ENCODE results near the gene TMEM187.

DNA sequence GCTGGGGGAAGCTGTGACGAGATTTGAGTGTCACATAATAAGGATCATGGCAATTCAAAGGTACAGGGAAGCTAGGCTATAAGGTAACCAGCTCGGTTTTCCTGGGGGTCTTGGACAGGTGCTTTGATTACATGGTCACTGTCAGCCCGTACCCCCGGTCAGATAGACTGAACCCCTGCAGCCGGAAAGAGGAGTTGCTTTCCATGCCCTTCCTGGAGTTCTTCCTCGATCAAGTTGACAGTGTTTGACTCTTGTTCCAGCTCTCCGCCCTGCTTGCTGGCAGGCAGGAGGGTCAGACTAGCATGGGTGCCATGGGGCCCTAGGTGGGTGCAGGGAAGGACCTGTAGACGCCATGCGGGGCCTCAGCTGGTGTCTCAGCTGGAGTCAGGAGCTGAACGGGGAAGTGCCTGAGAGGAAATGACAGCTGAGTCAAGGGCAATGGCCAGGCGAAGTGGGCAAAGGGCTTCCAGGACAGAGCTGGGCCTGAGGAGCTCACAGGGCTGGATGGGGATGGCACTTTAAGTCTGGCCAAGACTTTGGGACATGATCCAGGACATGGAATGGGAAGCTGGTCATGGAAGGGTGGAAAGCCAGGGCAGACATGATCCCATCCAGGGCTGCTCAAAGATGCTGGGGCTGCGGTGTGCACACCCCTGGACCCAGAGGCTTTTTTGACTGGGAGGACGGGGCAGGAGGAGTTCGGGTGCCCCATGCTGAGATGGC, 1.6 kb downstream of the TMEM187 start:
- TF ChIP-seq, protein P1, sequence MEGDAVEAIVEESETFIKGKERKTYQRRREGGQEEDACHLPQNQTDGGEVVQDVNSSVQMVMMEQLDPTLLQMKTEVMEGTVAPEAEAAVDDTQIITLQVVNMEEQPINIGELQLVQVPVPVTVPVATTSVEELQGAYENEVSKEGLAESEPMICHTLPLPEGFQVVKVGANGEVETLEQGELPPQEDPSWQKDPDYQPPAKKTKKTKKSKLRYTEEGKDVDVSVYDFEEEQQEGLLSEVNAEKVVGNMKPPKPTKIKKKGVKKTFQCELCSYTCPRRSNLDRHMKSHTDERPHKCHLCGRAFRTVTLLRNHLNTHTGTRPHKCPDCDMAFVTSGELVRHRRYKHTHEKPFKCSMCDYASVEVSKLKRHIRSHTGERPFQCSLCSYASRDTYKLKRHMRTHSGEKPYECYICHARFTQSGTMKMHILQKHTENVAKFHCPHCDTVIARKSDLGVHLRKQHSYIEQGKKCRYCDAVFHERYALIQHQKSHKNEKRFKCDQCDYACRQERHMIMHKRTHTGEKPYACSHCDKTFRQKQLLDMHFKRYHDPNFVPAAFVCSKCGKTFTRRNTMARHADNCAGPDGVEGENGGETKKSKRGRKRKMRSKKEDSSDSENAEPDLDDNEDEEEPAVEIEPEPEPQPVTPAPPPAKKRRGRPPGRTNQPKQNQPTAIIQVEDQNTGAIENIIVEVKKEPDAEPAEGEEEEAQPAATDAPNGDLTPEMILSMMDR (conservative IDR thresholded peaks at IDR 0.05): no peak
- no peak for TF ChIP-seq ZFX (IDR thresholded peaks at IDR 0.05)
